ENCODE results near the gene CCDC124. TPM values are rescaled to one million over a fixed set of nuclear protein-coding genes. Genes with fewer than 3 reads are reported as not detected.

The CCDC124 gene
- total RNA-seq, 1 experiment from 2014 or later: 111 TPM

GRCh38 chr19:17946965-17947784 is 14.4 kb downstream of the CCDC124 start:
- no peak for DNase-seq
- Histone ChIP-seq H3K4me1 (peaks cover 16% of the 10 kb centered on the region), H3K36me3 (no peaks in the 10 kb centered on the region), H3K27ac (no peak overlapping the region), H3K4me3 (peak overlapping the region; percentile 61), H3K27me3 (peaks cover 30% of the 10 kb centered on the region), H3K9me3 (replicated peaks) (no peaks in the 10 kb centered on the region)

- Histone ChIP-seq H3K27ac (no peak overlapping the region), H3K36me3 (no peaks in the 10 kb centered on the region), H3K9me3 (replicated peaks) (no peaks in the 10 kb centered on the region), H3K4me3 (peak overlapping the region; percentile 61), H3K4me1 (peaks cover 16% of the 10 kb centered on the region), H3K27me3 (peaks cover 38% of the 10 kb centered on the region)
- peak; percentile 96 to 98 for DNase-seq
These were observed 15.1 kb downstream of the CCDC124 start for GRCh38 chr19:17947815-17948513.

DNA sequence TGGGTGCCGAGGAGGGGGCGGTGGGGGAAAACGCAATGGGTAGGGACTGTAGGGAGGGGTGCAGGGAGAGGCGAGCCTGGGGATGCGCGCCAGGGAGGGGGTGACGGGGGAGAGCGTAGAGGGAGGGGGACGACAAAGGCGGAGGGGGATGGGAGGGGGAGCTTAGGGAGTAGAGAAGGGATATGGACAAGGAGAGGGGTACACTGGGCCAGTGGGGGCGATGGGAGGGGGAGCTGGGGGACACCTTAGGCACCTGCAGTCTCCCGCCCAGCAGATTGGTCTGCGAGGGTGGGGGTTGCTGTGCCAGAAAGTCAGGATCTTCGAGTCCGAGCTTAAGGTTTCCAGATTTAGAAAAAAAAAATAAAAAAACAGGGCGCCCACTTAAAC is 15.7 kb downstream of the CCDC124 start:
- Histone ChIP-seq H3K27ac (no peak overlapping the region), H3K4me1 (peaks cover 16% of the 10 kb centered on the region), H3K4me3 (peak overlapping the region; percentile 61), H3K36me3 (no peaks in the 10 kb centered on the region), H3K9me3 (replicated peaks) (no peaks in the 10 kb centered on the region), H3K27me3 (peaks cover 44% of the 10 kb centered on the region)
- no peak for DNase-seq

- Histone ChIP-seq H3K9me3 (replicated peaks) (no peaks in the 10 kb centered on the region), H3K36me3 (no peaks in the 10 kb centered on the region), H3K4me1 (peaks cover 16% of the 10 kb centered on the region), H3K27me3 (peaks cover 51% of the 10 kb centered on the region), H3K4me3 (no peak overlapping the region), H3K27ac (no peak overlapping the region)
- no peak for DNase-seq
These were observed 16.4 kb downstream of the CCDC124 start for GRCh38 chr19:17948931-17949930.

DNA sequence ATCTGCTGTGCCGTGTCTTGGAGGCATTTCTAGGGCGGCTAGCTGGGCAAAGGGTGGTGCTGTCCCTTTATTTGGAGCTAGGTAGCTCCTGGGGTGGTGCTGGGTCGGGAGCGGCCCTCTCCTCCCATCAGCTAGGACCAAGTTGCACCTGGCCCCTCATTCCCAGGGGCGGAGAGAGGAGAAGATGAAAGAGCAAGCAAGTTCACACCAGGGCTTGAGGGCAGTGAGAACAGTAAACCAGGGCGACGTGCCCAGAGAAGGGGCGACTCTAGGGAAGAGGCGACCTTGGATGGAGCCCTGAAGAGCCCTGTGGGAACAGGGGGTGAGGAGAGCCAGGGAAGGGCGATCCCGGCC is 17.1 kb downstream of the CCDC124 start:
- Histone ChIP-seq H3K4me3 (no peak overlapping the region), H3K27ac (no peak overlapping the region), H3K36me3 (no peaks in the 10 kb centered on the region), H3K27me3 (peaks cover 58% of the 10 kb centered on the region), H3K4me1 (peaks cover 16% of the 10 kb centered on the region), H3K9me3 (replicated peaks) (no peaks in the 10 kb centered on the region)
- peak in 1 of 2 experiments; percentile 47 for DNase-seq

DNA sequence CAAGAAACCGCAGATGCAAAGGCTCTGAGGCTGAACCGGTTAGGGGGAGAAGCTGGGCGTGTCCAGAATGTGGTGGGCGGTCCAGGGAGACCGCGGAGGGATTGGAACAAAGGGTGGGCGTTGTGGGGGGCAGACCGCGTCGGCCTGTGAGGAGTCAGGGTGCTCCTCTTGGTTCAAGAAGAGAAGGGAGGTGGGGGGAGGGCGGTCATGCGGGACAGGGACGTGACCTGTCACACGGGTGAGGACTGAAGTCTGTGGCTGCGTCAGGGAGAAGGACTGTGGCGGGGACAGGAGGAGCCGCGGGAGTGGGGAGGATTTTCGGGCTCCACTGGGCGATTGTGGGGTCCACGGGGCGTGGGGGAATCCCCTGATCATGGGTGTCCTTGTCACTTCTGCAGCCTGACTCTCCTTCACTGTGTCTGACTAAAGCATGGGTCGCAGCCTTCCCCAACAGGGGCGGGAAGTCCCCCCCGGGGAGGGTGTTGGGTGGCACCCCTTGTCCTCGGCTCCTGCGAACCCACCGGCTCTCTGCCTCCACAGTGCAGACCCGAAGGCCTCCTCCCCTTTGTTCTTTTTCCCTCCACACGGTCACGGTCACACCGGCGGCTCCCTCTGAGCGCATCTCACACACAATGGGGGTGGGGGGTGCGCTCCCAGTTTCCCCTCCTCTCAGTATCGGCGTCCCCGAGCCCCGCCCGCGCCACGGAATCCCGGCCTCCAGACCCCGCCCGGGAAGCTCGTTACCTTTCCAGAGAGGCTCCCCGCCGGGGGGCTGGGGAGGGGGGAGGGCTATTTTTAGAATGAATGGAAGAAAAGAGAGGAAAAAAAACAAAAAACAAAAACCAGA is 17.7 kb downstream of the CCDC124 start:
- Histone ChIP-seq H3K9me3 (replicated peaks) (no peaks in the 10 kb centered on the region), H3K36me3 (no peaks in the 10 kb centered on the region), H3K4me1 (peaks cover 16% of the 10 kb centered on the region), H3K27me3 (peaks cover 60% of the 10 kb centered on the region), H3K27ac (no peak overlapping the region), H3K4me3 (no peak overlapping the region)
- DNase-seq: peak in 1 of 2 experiments; percentile 34

GRCh38 chr19:17951157-17951989 is 18.6 kb downstream of the CCDC124 start:
- DNase-seq: no peak
- no peaks in the 10 kb centered on the region for H3K9me3 ChIP-seq (replicated peaks)
- peaks cover 65% of the 10 kb centered on the region for H3K27me3 ChIP-seq
- H3K4me3 ChIP-seq: no peak overlapping the region
- H3K36me3 ChIP-seq: no peaks in the 10 kb centered on the region
- H3K27ac ChIP-seq: no peak overlapping the region
- peaks cover 16% of the 10 kb centered on the region for H3K4me1 ChIP-seq

- Histone ChIP-seq H3K9me3 (replicated peaks) (no peaks in the 10 kb centered on the region), H3K4me3 (no peak overlapping the region), H3K27ac (no peak overlapping the region), H3K27me3 (peaks cover 68% of the 10 kb centered on the region), H3K4me1 (peaks cover 16% of the 10 kb centered on the region), H3K36me3 (no peaks in the 10 kb centered on the region)
- no peak for DNase-seq
These were observed 19.5 kb downstream of the CCDC124 start for GRCh38 chr19:17951990-17952976.

DNA sequence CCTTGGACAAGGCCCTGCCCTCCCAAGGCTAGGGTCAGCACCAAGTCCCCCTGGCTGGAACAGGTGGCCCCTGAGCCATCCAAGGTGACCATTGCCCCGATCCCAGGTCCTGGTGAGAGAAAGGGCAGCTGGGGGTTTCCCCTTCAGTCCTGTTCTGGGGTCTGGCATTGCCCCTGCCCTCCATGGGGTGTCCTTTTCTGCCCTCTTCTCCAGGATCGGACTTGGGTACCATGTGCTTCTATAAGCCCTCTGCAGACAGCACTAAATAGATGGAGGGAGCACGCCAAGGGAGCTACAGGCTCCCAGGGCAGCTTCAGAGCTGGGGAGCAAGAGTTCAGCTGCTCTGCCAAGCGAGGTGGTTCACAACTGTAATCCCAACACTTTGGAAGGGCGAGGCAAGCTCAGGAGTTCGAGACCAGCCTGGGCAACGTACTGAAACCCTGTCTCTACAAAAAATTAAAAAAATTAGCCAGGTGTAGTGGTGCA is 20.5 kb downstream of the CCDC124 start:
- Histone ChIP-seq H3K27me3 (peaks cover 76% of the 10 kb centered on the region), H3K9me3 (replicated peaks) (no peaks in the 10 kb centered on the region), H3K36me3 (no peaks in the 10 kb centered on the region), H3K4me3 (no peak overlapping the region), H3K4me1 (peaks cover 16% of the 10 kb centered on the region), H3K27ac (no peak overlapping the region)
- DNase-seq: no peak

GRCh38 chr19:17953869-17954268 is 21.1 kb downstream of the CCDC124 start:
- Histone ChIP-seq H3K9me3 (replicated peaks) (no peaks in the 10 kb centered on the region), H3K36me3 (no peaks in the 10 kb centered on the region), H3K27ac (no peak overlapping the region), H3K4me1 (peaks cover 16% of the 10 kb centered on the region), H3K4me3 (no peak overlapping the region), H3K27me3 (peaks cover 76% of the 10 kb centered on the region)
- DNase-seq: no peak

DNA sequence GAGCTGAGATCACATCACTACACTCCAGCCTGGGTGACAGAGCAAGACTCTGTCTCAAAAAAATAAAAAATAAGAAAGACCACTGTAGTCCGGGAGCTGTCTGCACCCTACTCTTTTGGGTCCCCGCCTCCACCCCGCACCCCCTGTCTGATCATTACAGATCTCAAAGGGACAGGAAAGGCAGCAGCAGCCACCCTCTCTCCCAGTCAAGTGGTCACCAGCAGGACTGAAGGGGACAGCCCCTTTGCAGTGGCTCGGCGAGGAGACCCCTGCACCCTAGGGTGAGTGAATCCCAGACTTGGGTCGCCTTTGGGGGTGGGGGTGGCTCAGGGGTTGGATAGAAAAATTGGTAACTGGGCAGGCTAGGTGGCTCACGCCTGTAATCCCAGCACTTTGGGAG is 21.6 kb downstream of the CCDC124 start:
- Histone ChIP-seq H3K4me1 (peaks cover 16% of the 10 kb centered on the region), H3K36me3 (no peaks in the 10 kb centered on the region), H3K27ac (no peak overlapping the region), H3K27me3 (peaks cover 74% of the 10 kb centered on the region), H3K9me3 (replicated peaks) (no peaks in the 10 kb centered on the region), H3K4me3 (no peak overlapping the region)
- no peak for DNase-seq

- H3K9me3 ChIP-seq (replicated peaks): no peaks in the 10 kb centered on the region
- H3K4me1 ChIP-seq: no peaks in the 10 kb centered on the region
- no peak overlapping the region for H3K27ac ChIP-seq
- H3K36me3 ChIP-seq: no peaks in the 10 kb centered on the region
- no peak for DNase-seq
- peaks cover 70% of the 10 kb centered on the region for H3K27me3 ChIP-seq
- H3K4me3 ChIP-seq: no peak overlapping the region
These were observed 24.5 kb downstream of the CCDC124 start for GRCh38 chr19:17957149-17957849.
